GM20431 (cell line): ENCODE measurements around the gene GLT6D1.

ENCODE experiments used
- in situ Hi-C: fragments of 300-500 bp; cut with MseI, MboI; formaldehyde crosslinking; loops from one replicate; pipeline ENCODE4 v1.15.0; 2020; ENCODE audit warnings: low sequenced_read_pairs; ENCODE audit not compliant: unreplicated experiment

GLT6D1 gene

DNA sequence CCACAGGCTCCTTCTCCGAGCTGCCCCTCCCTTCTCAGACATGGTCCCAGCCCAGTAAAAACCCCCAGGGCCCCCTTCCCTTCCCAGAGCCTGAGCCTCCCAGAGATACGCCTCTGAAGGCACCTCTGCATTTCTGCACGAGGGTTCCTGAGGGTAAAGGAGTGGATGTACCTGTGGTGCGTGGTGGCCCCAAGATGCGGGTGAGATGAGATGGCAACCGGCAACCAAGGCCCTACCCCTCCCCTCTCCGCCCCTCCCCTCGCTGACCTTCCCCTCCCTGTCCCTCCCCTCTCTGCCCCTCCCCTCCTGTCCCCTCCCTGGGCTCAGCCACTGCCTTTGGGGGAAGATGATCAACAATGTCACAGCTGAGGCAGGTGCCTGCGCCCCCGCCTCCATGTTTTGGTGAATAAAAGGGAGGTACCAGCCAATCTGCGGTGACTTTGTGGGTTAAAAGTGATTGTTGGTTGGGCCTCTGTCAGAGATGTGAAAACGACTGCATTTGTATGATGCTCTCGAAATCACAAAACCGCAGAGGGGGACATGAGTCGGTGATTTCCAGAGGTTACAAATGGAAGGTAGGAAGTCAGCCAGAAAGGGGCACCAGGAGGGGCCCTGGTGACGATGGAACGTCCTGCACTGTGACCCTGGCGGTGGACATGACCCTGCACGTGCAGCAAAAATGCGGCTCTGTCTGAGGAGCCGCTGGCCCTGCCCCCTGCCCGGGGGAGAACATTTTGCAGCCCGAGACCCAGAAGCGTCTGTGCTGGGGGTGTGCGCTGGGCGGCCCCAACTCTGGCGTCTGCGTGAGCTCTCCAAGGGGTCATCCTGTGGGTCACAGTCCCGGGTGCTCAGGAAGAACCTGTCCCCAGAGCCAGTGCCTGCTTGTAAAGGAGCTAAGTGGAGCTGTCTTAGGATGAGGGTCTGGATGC lies 27.5 kb upstream of the GLT6D1 start:
- in situ Hi-C loops, result no loop called here

DNA sequence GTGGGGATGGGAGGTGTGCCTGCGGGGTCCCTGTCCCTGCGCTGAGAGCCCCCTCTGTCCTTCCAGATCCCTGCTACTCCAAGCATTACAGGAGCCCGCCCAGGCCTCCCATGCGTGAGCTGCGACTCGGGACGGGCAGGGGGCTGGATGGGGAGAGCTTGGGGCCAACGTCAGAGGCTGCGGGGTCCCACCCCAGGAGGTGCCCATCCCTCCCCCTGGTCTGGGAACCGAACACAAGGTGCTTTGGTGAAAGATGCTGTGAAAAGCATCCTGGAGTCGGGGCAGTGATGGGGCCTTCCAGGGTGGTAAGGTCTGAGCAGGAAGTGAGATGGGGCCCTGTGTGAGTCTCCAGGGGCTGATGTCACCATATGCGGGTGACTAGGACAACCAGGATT lies 26.5 kb upstream of the GLT6D1 start:
- in situ Hi-C loops, result no loop called here

- in situ Hi-C loops, result no loop called here
Observed at GRCh38 chr9:135664801-135665794, 25.8 kb upstream of the GLT6D1 start.

DNA sequence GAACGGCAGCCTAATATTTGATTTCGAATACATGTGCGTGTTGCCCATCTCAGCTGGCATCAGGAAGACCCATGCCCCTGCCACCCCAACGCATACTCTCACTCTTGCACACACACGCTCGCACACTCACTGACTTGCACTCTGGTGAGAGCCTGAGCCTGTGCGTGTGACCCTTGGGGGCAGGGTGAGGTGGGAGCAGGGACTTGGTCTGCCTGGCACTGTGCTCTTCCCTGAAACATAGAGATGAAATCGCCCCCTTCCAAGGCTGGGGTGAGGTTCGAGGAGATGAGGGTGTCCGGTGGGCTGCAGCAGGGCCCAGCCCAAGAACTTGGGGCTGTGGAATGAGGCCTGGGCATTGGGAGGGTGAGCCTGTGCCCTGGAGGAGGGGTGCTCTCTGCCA lies 24.9 kb upstream of the GLT6D1 start:
- in situ Hi-C loops, result no loop called here

DNA sequence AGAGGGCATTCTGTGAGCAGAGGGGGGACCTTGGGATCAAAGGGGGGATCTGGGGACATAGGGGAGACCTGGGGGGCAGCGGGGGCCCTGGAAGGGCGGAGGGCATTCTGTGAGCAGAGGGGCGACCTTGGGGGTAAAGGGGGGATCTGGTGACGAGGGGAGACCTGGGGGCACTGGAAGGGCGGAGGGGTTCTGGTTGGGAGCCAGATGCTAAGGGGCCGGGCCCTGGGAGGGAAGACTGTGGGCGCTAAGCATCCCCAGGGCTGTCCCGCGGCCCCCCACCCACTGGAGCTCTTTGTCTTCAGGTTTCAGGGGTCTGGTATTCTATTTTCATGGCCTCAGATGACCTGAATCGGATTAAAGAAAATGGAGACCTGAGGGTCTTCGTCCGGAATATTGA lies 24.5 kb upstream of the GLT6D1 start:
- in situ Hi-C loops, result no loop called here

DNA sequence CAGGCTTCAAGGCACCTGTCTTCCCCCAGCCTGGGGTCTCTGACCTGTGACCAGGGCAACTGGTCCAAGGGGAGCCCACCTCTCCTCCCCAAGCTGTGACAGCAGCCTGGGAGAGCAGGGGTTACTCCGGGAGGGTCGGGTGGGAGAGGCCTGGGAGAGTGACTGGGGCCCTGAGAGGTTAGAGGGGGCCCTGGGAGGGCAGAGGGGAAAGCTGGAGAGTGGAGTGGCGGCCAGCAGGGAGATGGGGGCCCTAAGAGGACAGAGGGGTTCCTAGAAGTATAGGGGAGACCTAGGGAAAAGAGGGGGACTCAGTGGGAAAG lies 24.1 kb upstream of the GLT6D1 start:
- in situ Hi-C loops, result no loop called here

GRCh38 chr9:135662758-135663450 lies 23.6 kb upstream of the GLT6D1 start, which contains the start of gene LCN9:
TSS of gene LCN9 (plus strand) at chr9:135663309. CDS start at chr9:135663322, 13 bp downstream.
- in situ Hi-C loops, result no loop called here

DNA sequence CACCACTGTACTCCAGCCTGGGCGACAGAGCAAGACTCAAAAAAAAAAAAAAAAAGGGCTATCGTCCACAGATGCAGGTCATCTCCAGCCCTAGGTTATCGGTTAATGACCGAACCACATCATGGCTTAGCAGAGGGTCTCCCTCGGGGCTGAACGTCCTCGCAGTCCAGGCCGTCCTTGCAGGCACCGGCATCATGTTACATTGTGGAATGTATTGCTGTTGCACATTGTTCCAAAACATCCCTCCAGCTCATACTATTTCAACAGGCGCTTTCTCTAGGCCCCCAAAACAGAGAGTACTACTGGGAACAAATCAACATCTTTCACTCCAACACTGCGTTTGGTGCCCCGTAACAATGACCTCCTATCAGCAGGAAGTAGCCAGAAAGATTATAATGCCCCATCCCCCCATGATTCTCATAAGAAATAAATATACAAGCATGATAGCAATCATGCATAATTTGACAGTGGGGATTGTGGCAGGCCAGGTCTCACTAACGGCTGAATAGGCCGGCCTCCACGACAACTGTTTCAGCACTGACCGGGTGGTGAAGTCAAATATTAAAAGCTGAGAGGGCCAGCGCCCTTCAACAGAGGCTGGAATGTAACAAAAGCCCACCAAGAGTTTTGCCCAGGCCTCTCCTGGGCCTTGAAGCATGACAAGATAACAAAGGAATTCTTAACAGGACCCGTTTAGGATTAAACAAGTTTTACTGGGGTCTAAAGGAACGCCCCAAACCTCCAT lies 22.6 kb upstream of the GLT6D1 start:
- in situ Hi-C loops, result no loop called here

- in situ Hi-C loops, result no loop called here
Observed at GRCh38 chr9:135660407-135660806, 21.1 kb upstream of the GLT6D1 start.

GRCh38 chr9:135659252-135659651 lies 19.9 kb upstream of the GLT6D1 start:
- in situ Hi-C loops, result no loop called here

DNA sequence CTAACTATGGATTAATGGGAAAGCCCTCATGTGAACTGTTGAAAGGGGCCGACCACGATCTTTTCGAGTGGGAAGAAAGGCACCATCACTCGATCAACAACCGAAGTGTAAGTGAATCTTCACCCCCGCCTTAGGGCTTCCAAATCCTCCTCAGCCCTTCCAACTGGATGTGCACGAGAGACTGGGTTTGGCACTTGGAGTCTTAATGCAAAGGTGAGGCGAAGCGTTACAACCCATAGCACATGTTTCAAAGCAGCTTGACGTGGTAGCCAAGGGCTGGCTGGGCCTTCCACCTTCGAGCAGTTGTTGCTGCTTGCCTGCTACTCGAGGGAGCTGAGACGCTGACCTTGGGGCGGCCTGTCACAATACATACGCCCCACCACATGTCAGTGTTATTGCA lies 18.1 kb upstream of the GLT6D1 start:
- in situ Hi-C loops, result no loop called here

- in situ Hi-C loops, result no loop called here
Observed at GRCh38 chr9:135655317-135655716, 16.0 kb upstream of the GLT6D1 start.

GRCh38 chr9:135650408-135650807 lies 11.1 kb upstream of the GLT6D1 start:
- in situ Hi-C loops, result no loop called here

DNA sequence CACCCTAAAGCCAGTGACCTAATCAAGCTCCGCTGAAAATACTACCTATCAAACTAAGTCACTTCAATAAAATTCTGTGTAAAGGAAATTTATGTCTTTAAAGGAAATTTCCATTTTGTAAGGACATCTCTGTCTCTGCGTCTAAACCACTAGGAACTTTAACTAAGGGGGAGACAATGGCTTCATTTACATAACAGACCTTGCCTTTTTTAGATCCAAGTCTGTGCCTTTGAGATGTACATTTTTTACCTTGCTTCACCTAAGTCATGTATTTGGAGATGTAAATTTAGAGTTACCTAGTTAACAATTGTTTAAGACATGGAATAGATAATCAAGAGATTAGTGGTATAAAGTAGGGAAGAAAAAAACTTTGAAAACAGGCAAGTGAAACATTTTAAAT lies 10.2 kb upstream of the GLT6D1 start:
- in situ Hi-C loops, result no loop called here

DNA sequence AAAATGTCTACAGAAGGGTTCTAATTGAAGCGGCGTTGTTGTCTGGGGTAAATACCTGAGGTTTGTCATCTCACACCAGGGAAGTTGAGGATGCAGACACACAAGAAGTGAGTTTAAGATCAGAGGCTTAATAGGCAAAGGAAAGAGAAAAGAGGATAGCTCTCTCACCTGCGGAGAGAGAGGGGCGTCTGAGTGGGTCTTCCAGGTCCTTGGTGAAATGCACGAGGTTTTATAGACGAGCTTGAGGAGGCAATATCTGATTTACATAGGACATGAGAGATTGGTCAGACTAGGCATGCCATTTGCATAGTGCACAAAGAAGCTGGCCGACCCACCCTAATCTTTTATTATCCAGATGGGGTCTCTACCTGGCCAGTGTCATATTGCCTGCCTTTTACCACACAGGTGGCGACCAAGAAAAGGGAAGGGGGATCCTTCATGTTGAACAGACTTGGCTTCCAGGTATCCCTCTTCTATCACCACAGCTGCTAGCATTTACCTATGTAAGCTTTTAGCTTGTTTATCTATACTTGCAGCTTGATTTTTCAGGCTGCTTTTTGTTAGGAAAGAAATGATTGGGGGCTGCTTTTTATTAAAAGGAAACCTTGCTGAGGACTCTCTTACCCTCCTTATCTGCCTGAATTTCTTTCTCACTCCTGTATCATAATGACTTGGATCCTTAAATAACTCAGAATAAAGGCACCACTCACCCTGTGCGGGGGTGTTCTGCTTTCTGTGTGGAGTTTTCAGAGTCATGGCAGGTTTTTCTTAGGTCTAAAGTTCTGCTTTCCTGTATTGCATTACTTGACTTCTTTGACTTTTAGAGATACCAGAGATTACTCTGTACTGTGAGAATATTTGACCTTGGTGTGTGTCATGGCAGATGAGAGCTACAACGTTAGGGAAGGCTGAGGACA lies 9.4 kb upstream of the GLT6D1 start:
- in situ Hi-C loops, result no loop called here

DNA sequence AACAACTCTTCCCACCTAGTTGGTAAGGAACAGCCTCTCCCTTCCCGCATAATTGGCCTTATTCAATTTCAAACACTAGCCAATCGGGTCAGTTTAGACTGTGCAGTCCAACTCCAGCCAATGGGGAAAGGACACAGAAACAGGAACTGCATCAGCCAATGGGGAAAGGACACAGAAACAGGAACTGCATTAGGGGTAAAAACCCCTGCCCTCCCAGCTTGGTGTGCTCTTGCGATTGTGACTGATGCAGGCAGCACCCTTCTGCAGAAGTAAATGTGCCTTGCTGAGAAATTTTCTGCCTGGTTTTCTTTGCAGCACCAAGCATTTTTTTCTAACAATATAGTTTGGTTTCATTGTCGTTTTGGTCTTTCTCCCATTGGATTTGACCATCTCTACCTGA lies 8.5 kb upstream of the GLT6D1 start:
- in situ Hi-C loops, result no loop called here

DNA sequence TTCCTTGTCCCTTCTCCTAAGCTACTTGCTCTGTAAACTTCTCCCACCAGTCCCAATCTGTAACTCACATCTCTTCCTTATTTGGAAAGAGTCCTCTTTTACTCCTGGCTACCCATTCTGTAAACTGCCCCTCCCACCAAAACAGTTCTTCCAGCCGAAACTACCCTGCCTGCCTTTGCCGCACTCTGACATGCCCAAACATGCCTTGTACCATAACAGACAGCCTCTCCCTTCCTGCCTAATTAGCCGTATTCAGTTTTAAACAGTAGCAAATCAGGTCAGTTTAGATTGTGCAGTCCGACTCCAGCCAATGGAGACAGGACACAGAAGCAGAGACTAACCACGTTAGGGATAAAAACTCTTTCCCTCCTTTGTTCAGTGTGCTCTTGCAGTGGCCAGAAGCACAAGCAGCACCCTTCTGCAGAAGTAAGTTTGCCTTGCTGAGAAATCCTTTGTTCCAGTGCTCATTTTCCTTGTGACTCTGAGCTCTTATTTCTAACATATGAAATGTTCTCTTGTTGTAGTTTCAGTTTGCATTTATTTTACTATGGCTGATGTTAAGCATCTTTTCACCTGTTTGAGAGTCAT lies 5.4 kb upstream of the GLT6D1 start:
- in situ Hi-C loops, result no loop called here

DNA sequence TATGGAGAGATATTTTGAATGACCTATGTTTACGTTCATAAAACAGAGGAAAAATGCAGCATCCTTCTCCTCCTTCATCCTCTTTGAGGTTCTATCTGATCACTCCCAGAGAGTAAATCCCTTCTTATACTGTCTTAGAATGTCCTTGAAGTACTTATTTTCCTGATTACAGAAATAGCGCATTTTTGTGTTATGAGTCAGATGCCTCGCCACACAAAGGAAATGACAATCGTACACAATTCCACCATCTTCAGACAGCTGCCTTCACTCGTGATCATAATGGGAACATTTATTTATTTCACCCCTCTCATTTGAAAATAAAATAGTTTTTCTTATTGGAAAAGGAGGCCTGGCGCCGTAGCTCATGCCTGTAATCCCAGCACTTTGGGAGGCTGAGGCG lies 2.4 kb upstream of the GLT6D1 start:
- in situ Hi-C loops, result no loop called here
